HEK293T (cell line): ENCODE results near the gene EIF4B.

Experiments used
- CTCF ChIA-PET: fragments of 350-600 bp; formaldehyde crosslinking; extraction: SDS; loops from one replicate; lab custom pipeline; 2021; ENCODE audit warnings: antibody characterized with exemption, inconsistent platforms; lab: Yijun Ruan, JAX
- POLR2A ChIA-PET: fragments of 350-600 bp; formaldehyde crosslinking; extraction: SDS; loops from one replicate; lab custom pipeline; 2020; ENCODE audit warnings: antibody characterized with exemption, inconsistent platforms; lab: Yijun Ruan, JAX
- DNase-seq: peaks from one replicate; pipeline ENCODE4 v3.0.0; 2012; ENCODE audit warnings: mixed read lengths; ENCODE audit errors: extremely low spot score
- ARNT ChIP-seq: fragments of 450-650 bp; IDR thresholded peaks from 2 replicates; pipeline ENCODE4 v1.6.1; 2017; ENCODE audit warnings: mild to moderate bottlenecking
- BHLHE40 ChIP-seq: fragments of 450-650 bp; IDR thresholded peaks from 2 replicates; pipeline ENCODE4 v1.6.1; 2016; ENCODE audit warnings: mild to moderate bottlenecking, moderate library complexity, borderline replicate concordance
- CTBP1 ChIP-seq: fragments of 450-650 bp; IDR thresholded peaks from 2 replicates; pipeline ENCODE4 v1.6.1; 2016; ENCODE audit warnings: borderline replicate concordance
- ELF4 ChIP-seq: fragments of 450-650 bp; IDR thresholded peaks from 2 replicates; pipeline ENCODE4 v1.6.1; 2017; ENCODE audit warnings: antibody characterized with exemption
- FOXA1 ChIP-seq: fragments of 450-650 bp; IDR thresholded peaks from 2 replicates; pipeline ENCODE4 v1.6.1; 2016; ENCODE audit warnings: mild to moderate bottlenecking
- FOXK2 ChIP-seq: fragments of 450-650 bp; IDR thresholded peaks from 2 replicates; pipeline ENCODE4 v1.6.1; 2016; ENCODE audit warnings: mild to moderate bottlenecking
- FOXM1 ChIP-seq: fragments of 450-650 bp; IDR thresholded peaks from 2 replicates; pipeline ENCODE4 v1.6.1; 2017; ENCODE audit warnings: mild to moderate bottlenecking, borderline replicate concordance
- HDGF ChIP-seq: fragments of 450-650 bp; IDR thresholded peaks from 2 replicates; pipeline ENCODE4 v1.6.1; 2017; ENCODE audit warnings: antibody characterized with exemption, borderline replicate concordance
- L3MBTL2 ChIP-seq: fragments of 450-650 bp; conservative IDR thresholded peaks from 2 replicates; pipeline ENCODE4 v1.6.1; 2016; ENCODE audit warnings: mild to moderate bottlenecking
- LEF1 ChIP-seq: fragments of 450-650 bp; IDR thresholded peaks from 2 replicates; pipeline ENCODE4 v1.6.1; 2017; ENCODE audit warnings: mild to moderate bottlenecking, borderline replicate concordance
- NFRKB ChIP-seq: fragments of 450-650 bp; IDR thresholded peaks from 2 replicates; pipeline ENCODE4 v1.6.1; 2016; ENCODE audit warnings: mild to moderate bottlenecking, moderate library complexity
- PKNOX1 ChIP-seq: fragments of 450-650 bp; IDR thresholded peaks from 2 replicates; pipeline ENCODE4 v1.6.1; 2016
- SP1 ChIP-seq: fragments of 450-650 bp; IDR thresholded peaks from 2 replicates; pipeline ENCODE4 v1.6.1; 2017
- SUZ12 ChIP-seq: fragments of 450-650 bp; IDR thresholded peaks from 2 replicates; pipeline ENCODE4 v1.6.1; 2016; ENCODE audit warnings: mild to moderate bottlenecking
- TARDBP ChIP-seq: fragments of 450-650 bp; IDR thresholded peaks from 2 replicates; pipeline ENCODE4 v1.6.1; 2016
- ZNF384 ChIP-seq: fragments of 450-650 bp; IDR thresholded peaks from 2 replicates; pipeline ENCODE4 v1.6.1; 2016

EIF4B gene

DNA sequence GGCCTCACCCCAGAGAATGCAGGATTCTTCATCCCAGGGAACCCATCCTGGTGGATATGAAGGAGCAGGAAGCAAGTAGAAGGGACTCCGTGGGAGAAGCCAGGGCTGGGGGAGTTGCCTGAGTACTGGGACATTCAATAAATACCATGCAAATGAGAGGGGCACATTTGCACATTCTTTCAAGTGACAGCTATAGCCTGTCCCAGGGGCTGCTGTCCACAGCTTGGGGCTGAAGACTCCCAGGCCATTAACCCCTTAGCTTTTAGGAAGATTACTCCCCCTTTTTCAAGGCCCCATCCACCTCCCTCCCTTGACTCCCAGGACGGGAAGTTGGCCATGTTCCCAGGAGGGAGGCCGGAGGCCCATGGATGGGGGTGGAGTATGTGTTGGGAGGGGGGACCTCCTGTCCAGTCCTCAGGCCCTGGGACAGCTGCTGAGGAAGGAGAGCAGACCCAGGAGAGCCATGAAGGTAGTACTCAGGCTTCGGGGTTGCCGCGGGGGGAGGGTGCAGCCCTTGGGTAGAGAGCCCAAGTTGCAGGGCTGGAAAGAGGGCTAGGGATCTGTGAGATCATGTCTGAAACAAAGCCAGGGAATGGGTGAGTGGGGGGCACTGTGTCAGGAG, 42.6 kb downstream of the EIF4B start:
- ChIA-PET POLR2A (interaction anchor here (0.9 to 2.7 kb wide), 3 partner anchors 31 to 272 kb away, joined by 3 to 21 read pairs (median 8); partner anchors contain the start of genes EIF4B and SPRYD3), CTCF (interaction anchor here (0.9 to 1.8 kb wide), 3 partner anchors 11 to 32 kb away, joined by 3 to 9 read pairs (median 3); no protein-coding TSS in a partner anchor)
- no peak for DNase-seq
- TF ChIP-seq FOXK2 (no peak), PKNOX1 (no peak), LEF1 (no peak), CTBP1 (no peak), SUZ12 (no peak), ARNT (no peak), L3MBTL2 (no peak), FOXA1 (no peak), NFRKB (no peak), BHLHE40 (no peak), SP1 (no peak), HDGF (no peak), FOXM1 (no peak), TARDBP (no peak), ELF4 (no peak), ZNF384 (no peak)

DNA sequence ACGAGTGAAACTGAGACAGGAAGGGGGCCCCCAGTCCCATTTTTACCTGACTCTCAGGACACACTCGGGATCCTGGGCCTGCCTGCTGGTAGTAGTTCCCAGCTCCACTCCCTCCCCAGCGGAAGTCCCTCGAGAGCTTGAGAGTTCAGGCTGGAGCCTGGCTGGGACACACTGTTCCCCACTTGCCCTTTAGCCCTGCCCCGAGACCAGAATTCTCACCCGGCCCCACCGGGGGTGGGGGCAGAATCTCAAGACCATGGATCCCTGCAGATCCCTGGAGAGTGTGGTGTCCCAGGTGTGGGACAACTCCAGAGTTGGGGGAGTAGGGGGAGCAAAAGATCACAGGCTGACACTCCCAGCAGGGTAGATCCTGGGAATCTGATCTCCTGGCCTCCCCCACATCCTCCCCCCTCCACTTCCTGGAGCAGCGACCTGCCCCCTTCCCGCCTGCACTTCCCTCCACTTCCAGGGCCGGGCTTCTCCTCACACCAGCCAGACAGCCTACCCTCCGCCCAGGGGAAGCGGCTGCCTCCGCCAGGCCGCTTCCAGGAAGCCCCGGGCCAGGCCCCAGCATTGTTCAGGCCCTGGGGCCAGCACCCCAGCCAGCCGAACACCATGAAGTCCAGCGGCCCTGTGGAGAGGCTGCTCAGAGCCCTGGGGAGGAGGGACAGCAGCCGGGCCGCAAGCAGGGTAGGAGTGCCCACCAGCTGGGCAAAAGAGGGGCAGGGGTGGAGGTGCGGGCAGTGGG, 43.5 kb downstream of the EIF4B start, which contains the start of gene TNS2:
Gene TNS2, plus strand, starts transcription at position 495 of the 748 bp plus-strand sequence. Its CDS starts 121 bp downstream, at position 616.
- no peak for DNase-seq
- ChIA-PET CTCF (no interaction called here), POLR2A (interaction anchor here (2.7 kb wide), 1 partner anchor 43 kb away, joined by 21 read pairs; the partner anchor contains the start of gene EIF4B)
- TF ChIP-seq L3MBTL2 (no peak), FOXM1 (no peak), SP1 (no peak), NFRKB (no peak), HDGF (no peak), ELF4 (no peak), ZNF384 (no peak), LEF1 (no peak), ARNT (no peak), BHLHE40 (no peak), FOXA1 (no peak), TARDBP (no peak), CTBP1 (no peak), PKNOX1 (no peak), SUZ12 (no peak)

DNA sequence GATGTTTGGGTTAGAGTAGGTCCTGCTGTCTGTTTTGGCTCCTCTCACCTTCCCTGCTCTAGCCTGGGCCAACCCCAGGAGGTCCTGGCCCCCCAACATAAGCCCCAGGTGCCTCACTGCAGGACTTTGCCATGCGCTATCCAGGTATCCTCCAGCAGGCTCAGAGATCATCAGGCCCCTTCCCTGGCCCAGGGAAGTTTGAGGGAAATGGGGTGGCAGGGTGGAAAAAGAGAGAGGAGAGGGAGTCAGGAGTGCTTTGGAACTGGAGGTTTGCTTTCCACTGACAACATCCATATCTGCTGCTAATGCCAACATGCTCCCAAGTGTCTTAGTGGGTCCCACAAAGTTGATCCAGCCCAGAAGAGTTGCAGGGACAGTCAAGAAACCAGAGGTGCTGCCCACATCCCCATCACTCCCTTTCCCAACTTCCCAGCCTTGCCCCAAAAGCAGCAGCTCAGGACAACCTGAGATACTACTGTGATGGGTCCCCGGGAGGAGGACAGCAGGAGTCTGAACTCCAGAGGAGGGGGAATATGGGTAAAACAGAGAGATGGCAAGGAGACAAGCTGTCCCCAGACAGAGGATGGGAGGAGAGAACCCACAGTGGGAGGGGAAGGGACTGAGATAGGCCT, 44.3 kb downstream of the EIF4B start:
- no peak for DNase-seq
- TF ChIP-seq FOXA1 (no peak), HDGF (no peak), ZNF384 (no peak), ARNT (no peak), L3MBTL2 (no peak), NFRKB (no peak), FOXM1 (no peak), LEF1 (no peak), SUZ12 (no peak), CTBP1 (no peak), ELF4 (no peak), FOXK2 (no peak), SP1 (no peak), PKNOX1 (no peak)
- POLR2A ChIA-PET = interaction anchor here (1.5 to 1.8 kb wide), 3 partner anchors 29 to 130 kb away, joined by 3 to 12 read pairs (median 7); partner anchors contain the start of genes EIF4B, SPRYD3 and ZNF740
- CTCF ChIA-PET = interaction anchor here (0.6 kb wide), 1 partner anchor 108 kb away, joined by 4 read pairs; no protein-coding TSS in a partner anchor

DNA sequence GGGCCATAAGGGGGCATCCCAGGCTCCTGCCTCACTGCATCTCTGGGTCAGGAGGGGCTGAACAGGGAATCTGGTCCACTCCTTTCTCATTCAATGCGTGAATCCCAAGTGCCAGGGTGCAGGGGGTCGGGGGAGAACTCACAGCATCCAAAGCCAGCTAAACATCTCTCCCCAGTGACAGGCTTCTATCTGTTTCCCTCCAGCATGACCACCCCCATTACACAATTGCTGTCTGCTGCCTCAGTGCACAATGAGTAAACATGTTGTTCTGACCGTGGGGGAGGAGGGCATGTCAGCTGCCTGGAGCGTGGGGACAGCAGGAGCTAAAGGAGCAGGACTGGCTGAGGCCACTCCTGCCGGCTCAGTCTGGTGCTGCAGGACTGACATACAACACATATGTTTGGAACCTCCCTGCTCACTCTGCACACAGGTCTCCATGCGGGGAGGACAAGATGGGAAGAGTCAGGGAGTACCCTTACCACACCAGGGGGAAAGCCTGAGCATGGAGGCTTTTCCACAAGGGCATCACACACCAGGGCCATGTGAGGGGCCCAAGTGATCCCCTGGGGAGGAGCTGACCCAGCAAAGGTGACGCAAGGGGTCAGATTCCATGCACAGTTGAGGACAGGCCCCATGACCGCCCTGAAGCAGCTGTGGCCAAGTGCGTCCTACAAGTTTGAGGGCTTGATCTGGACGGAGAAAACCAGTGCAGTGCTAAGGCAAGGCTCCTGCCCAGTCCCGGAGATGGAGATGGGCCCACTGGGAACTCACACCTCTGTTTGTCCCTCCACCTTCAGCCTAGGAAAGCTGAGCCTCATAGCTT, 45.0 kb downstream of the EIF4B start:
- DNase-seq = no peak
- ChIA-PET POLR2A (interaction anchor here (1.5 to 1.8 kb wide), 3 partner anchors 28 to 129 kb away, joined by 3 to 12 read pairs (median 7); partner anchors contain the start of genes EIF4B, SPRYD3 and ZNF740), CTCF (interaction anchor here (1.0 kb wide), 1 partner anchor 14 kb away, joined by 4 read pairs; no protein-coding TSS in a partner anchor)
- TF ChIP-seq L3MBTL2 (no peak), TARDBP (no peak), NFRKB (no peak), ZNF384 (no peak)
